D721Med (cell line): Measurements from ENCODE around the gene COG3.

Experiments
- DNase-seq: peaks from one replicate; pipeline ENCODE4 v3.0.0; 2011; ENCODE audit warnings: low spot score; ENCODE audit not compliant: insufficient read length
- FAIRE-seq: peaks from 2 replicates; lab custom pipeline; 2011; peaks lifted over from hg19 to GRCh38; lab: Jason Lieb, UNC
- CTCF ChIP-seq: IDR thresholded peaks from 2 replicates; pipeline ENCODE4 v1.5.1; 2012; ENCODE audit warnings: mild to moderate bottlenecking, control low read depth; ENCODE audit not compliant: insufficient read depth; ENCODE audit errors: missing control alignments

Gene COG3

GRCh38 chr13:45575146-45575829 lies 110.5 kb downstream of the COG3 start:
- DNase-seq = no peak
- TF ChIP-seq CTCF = no peak
- no peak for FAIRE-seq

DNA sequence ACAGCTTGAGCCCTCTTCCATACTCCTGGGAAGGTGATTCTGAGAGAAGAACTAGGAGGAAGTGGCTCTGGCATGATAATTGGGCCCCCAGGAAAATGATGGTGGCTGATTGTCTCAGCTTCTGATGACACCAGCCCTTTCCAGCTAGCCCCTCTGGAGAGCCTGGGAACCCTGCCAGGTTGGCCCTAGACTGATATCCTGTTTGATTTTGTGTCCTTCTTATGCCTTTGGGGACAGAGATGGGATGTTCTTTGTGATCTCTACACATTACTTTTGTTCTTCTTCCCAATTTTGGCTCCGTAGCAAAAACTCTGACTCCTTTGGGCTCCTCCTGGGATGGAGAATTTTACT lies 111.1 kb downstream of the COG3 start:
- FAIRE-seq (no peak), DNase-seq (no peak)
- no peak for TF ChIP-seq CTCF

- no peak for TF ChIP-seq CTCF
- no peak for FAIRE-seq
Observed at GRCh38 chr13:45576466-45576865, 111.7 kb downstream of the COG3 start.

DNA sequence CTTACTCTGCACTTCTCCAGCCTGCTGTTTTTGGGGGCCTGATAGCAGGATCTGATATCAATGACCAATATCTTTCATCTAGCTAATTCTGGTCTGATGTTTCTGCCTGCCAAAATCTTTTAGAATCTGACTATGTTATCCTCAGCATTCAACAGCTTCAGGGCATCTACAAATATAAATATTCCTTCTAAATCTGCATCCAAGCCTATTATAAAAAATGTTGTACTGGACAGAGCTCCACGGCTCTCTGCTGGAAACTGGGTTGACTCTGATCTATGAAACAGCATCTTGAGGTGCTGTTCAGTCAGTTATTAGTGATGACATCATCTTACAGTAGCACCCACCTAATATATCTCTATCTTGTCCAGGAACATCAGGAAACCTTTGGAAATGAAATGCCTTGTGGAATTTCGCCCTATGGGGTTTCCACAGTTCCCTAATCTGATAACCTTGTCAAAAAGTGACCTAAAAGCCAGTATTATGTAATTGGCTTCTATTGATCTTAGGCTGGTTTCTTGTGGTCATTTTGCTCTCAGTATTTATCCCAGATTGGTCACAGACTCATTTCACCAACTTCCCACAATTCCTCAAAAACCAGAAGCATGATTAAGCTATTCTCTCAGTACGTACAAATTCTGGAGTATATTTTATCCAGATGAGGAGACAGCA lies 117.8 kb downstream of the COG3 start:
- DNase-seq (no peak), FAIRE-seq (no peak)
- no peak for TF ChIP-seq CTCF

More at GRCh38 chr13:45576466-45576865, 111.7 kb downstream of the COG3 start:
- no peak for DNase-seq

- TF ChIP-seq CTCF = peak; percentile 25
- DNase-seq (no peak), FAIRE-seq (no peak)
Observed at GRCh38 chr13:45584816-45585215, 120.1 kb downstream of the COG3 start.
